HEK293 (cell line): ENCODE results near the gene NFKBIL1.

Source experiments
- CTCF ChIA-PET: fragments of 350-600 bp; formaldehyde crosslinking; extraction: SDS; loops from one replicate; lab custom pipeline; 2021; ENCODE audit warnings: antibody characterized with exemption; lab: Yijun Ruan, JAX
- POLR2A ChIA-PET: fragments of 300-600 bp; formaldehyde crosslinking; extraction: SDS; loops from one replicate; lab custom pipeline; 2020; ENCODE audit warnings: antibody characterized with exemption, inconsistent platforms; lab: Yijun Ruan, JAX
- H3K27ac ChIP-seq: fragments of 200-500 bp; sonication (Bioruptor generic); 2 replicates; pipeline ENCODE4 v1.5.1; 2014; ENCODE audit warnings: low read depth, low read length, control low read depth, inconsistent platforms; ENCODE audit errors: extremely low read depth
- H3K36me3 ChIP-seq, 2 experiments: fragments of 200-500 bp in 1 of 2; sonication (Bioruptor generic) in 1 of 2; 1 replicate in 1 of 2; 2 replicates in 1 of 2; pipeline ENCODE4 v1.5.1; 2014 to 2017; ENCODE audit warnings: inconsistent platforms in 2 of 2, low read length in 2 of 2; ENCODE audit not compliant: control insufficient read depth in 2 of 2, insufficient read depth in 1 of 2
- H3K4me1 ChIP-seq: fragments of 200-500 bp; sonication (Bioruptor generic); 2 replicates; pipeline ENCODE4 v1.5.1; 2014; ENCODE audit warnings: mild to moderate bottlenecking, low read length, inconsistent platforms; ENCODE audit not compliant: control insufficient read depth, insufficient read depth
- H3K4me3 ChIP-seq: 2 replicates; pipeline ENCODE4 v1.5.1; 2011; ENCODE audit warnings: low read depth, mild to moderate bottlenecking, control low read depth, low read length, moderate library complexity
- H3K9me3 ChIP-seq: fragments of 200-500 bp; sonication (Bioruptor generic); 2 replicates; pipeline ENCODE4 v1.5.1; 2014; ENCODE audit warnings: low read depth, low read length, inconsistent platforms; ENCODE audit not compliant: control insufficient read depth, insufficient read depth
- GLIS1 ChIP-seq: fragments of 450-650 bp; formaldehyde crosslinking; IDR thresholded peaks from 2 replicates; pipeline ENCODE4 v1.5.1; 2016; ENCODE audit warnings: missing biosample characterization, missing genetic modification characterization
- KLF17 ChIP-seq: fragments of 450-650 bp; formaldehyde crosslinking; IDR thresholded peaks from 2 replicates; pipeline ENCODE4 v1.5.1; 2016; ENCODE audit warnings: missing biosample characterization, missing genetic modification characterization
- KLF9 ChIP-seq: fragments of 450-650 bp; formaldehyde crosslinking; IDR thresholded peaks from 2 replicates; pipeline ENCODE4 v1.5.1; 2016; ENCODE audit warnings: missing biosample characterization, missing genetic modification characterization, low read depth
- SP2 ChIP-seq: fragments of 450-650 bp; formaldehyde crosslinking; IDR thresholded peaks from 2 replicates; pipeline ENCODE4 v1.5.1; 2016; ENCODE audit warnings: missing biosample characterization, missing genetic modification characterization
- YY2 ChIP-seq: fragments of 450-650 bp; formaldehyde crosslinking; IDR thresholded peaks from 2 replicates; pipeline ENCODE4 v1.5.1; 2016; ENCODE audit warnings: missing biosample characterization, missing genetic modification characterization
- ZBTB1 ChIP-seq: fragments of 450-650 bp; formaldehyde crosslinking; IDR thresholded peaks from 2 replicates; pipeline ENCODE4 v1.5.1; 2016; ENCODE audit warnings: missing biosample characterization, missing genetic modification characterization
- ZBTB49 ChIP-seq: fragments of 450-650 bp; formaldehyde crosslinking; IDR thresholded peaks from 2 replicates; pipeline ENCODE4 v1.5.1; 2016; ENCODE audit warnings: missing biosample characterization, missing genetic modification characterization, low read depth
- ZEB2 ChIP-seq: fragments of 450-650 bp; formaldehyde crosslinking; IDR thresholded peaks from 2 replicates; pipeline ENCODE4 v1.5.1; 2016; ENCODE audit warnings: missing biosample characterization, missing genetic modification characterization
- ZFHX2 ChIP-seq: fragments of 450-650 bp; formaldehyde crosslinking; conservative IDR thresholded peaks from 2 replicates; pipeline ENCODE4 v1.5.1; 2016; ENCODE audit warnings: missing biosample characterization, missing genetic modification characterization
- ZNF175 ChIP-seq: fragments of 450-650 bp; formaldehyde crosslinking; IDR thresholded peaks from 2 replicates; pipeline ENCODE4 v1.5.1; 2016; ENCODE audit warnings: missing biosample characterization, missing genetic modification characterization
- ZNF202 ChIP-seq: fragments of 450-650 bp; formaldehyde crosslinking; IDR thresholded peaks from 2 replicates; pipeline ENCODE4 v1.5.1; 2016; ENCODE audit warnings: missing biosample characterization, missing genetic modification characterization, borderline replicate concordance
- ZNF335 ChIP-seq: fragments of 450-650 bp; formaldehyde crosslinking; conservative IDR thresholded peaks from 2 replicates; pipeline ENCODE4 v1.5.1; 2016; ENCODE audit warnings: missing biosample characterization, missing genetic modification characterization
- ZNF398 ChIP-seq: fragments of 450-650 bp; formaldehyde crosslinking; IDR thresholded peaks from 2 replicates; pipeline ENCODE4 v1.5.1; 2017; ENCODE audit warnings: missing biosample characterization, missing genetic modification characterization
- ZNF513 ChIP-seq: fragments of 450-650 bp; IDR thresholded peaks from 2 replicates; pipeline ENCODE4 v1.5.1; 2018; ENCODE audit warnings: missing biosample characterization, missing genetic modification characterization
- ZNF549 ChIP-seq: fragments of 450-650 bp; IDR thresholded peaks from 2 replicates; pipeline ENCODE4 v1.5.1; 2018; ENCODE audit warnings: missing biosample characterization, missing genetic modification characterization, mild to moderate bottlenecking, inconsistent platforms, moderate library complexity
- ZNF561 ChIP-seq: fragments of 450-650 bp; IDR thresholded peaks from 2 replicates; pipeline ENCODE4 v1.5.1; 2018; ENCODE audit warnings: missing biosample characterization, missing genetic modification characterization, borderline replicate concordance
- ZNF621 ChIP-seq: fragments of 450-650 bp; formaldehyde crosslinking; IDR thresholded peaks from 2 replicates; pipeline ENCODE4 v1.5.1; 2017; ENCODE audit warnings: missing biosample characterization, missing genetic modification characterization
- ZNF660 ChIP-seq: fragments of 450-650 bp; IDR thresholded peaks from 2 replicates; pipeline ENCODE4 v1.5.1; 2018; ENCODE audit warnings: missing biosample characterization, mild to moderate bottlenecking, missing genetic modification characterization
- ZNF76 ChIP-seq: fragments of 450-650 bp; formaldehyde crosslinking; IDR thresholded peaks from 2 replicates; pipeline ENCODE4; 2016; ENCODE audit warnings: low read depth, missing biosample characterization, missing genetic modification characterization, borderline replicate concordance
- ZNF792 ChIP-seq: fragments of 450-650 bp; formaldehyde crosslinking; IDR thresholded peaks from 2 replicates; pipeline ENCODE4 v1.5.1; 2016; ENCODE audit warnings: missing biosample characterization, missing genetic modification characterization
- TF ChIP-seq, protein P1 (sequence below): fragments of 450-650 bp; formaldehyde crosslinking; IDR thresholded peaks from 2 replicates; pipeline ENCODE4 v1.5.1; 2016; ENCODE audit warnings: missing biosample characterization, missing genetic modification characterization

NFKBIL1 gene

DNA sequence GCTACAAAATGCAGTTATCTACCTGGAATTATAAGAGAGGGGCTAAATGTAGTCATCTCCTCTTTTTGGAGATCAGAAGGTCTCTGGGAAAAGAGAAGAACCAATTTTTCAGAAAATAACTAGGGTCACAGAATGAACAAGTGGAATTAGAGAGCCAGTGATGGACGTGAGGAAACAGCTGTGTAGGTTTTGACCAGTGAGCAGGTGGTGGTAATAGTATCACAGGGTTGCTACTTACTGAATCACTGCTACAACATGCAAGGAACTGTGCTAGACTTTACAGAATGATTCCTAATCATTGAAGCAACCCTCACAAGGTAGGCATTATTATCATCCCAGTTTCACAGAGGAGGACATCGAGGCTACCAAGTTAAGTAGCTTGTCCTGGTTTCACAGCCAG, 2.7 kb upstream of the NFKBIL1 start (continued):
- TF ChIP-seq ZNF335 (tag by site-specific recombination), result no peak

DNA sequence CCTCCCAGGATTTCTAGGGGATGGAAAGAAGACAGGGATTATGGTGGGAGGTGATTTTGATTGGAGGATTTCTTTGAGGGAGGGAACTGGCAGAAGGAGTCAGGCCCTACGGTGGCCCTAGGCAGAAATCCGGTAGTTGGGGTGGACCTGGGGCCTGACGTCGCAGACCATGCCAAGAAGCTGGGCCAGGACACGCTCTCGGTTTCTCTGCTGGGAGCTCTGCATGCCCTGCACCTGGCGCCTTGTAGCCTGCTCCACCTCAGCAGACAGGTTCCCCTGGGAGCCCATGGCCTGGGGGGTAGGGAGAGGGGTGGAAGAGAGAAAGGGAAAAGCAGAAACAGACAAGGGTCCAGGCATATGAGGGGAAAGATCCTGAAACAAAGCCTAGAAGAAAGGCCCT, 2.1 kb upstream of the NFKBIL1 start:
- POLR2A ChIA-PET, result interaction anchor here (0.6 to 3.1 kb wide), 2 partner anchors 129 to 282 kb away, joined by 4 to 20 read pairs; partner anchors contain the start of gene HSPA1B
- H3K4me1 ChIP-seq, result peaks cover 2% of the 10 kb centered on the region; the same call in 1 of the 2 replicates
- CTCF ChIA-PET, result interaction anchor here (1.5 to 13.9 kb wide), 4 partner anchors 37 to 78 kb away, joined by 3 to 431 read pairs (median 35); partner anchors contain the start of genes LST1, LTB and NCR3

DNA sequence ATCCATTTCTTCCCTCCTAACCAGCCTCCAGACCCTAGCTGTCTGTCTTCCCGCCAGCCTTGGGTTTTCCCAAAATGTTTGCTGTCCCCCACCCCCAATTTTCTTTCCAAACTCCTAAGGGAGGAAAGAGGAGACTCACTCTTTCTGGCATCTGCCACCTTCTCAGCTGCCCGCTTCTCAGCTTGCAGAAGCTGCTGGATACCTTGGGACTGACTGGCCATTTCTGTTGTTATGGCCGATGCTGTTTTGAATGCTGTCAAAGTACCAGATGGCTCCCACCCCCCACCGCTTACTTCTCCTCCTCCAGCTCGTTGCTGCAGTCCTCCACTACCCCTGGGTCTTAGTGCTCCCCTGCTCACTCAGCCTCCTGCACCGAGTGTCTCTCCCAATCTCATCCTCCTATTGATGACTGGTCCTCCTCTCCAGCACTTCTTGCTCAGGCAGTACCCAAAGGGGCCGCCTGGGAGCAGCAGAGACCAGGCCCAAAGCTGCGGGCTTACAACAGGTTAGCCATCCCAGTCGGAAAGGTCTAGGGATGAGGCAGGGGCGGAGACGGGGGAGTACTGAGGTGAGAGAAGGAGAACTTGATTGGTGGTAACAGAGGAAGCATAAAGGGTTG, 960 bp upstream of the NFKBIL1 start, which contains the start of gene ATP6V1G2:
ATP6V1G2 (minus strand) TSS at position 270 of the 619 bp plus-strand sequence; CDS start at position 221, 49 bp downstream.
- Histone ChIP-seq H3K36me3 (peaks cover 18 to 34% of the 10 kb centered on the region in 2 experiments; a peak in 2 of 3 replicates), H3K4me3 (peak within 1 kb of the TSS; percentile 47), H3K9me3 (no peaks in the 10 kb centered on the region), H3K27ac (peak within 1 kb of the TSS; percentile 50), H3K4me1 (peaks cover 2% of the 10 kb centered on the region; the same call in 1 of the 2 replicates)
- POLR2A ChIA-PET, result interaction anchor here (0.6 to 3.1 kb wide), 24 partner anchors 9 to 316 kb away, joined by 3 to 20 read pairs (median 4); partner anchors contain the start of genes ABHD16A, BAG6, C6orf47 and GPANK1
- CTCF ChIA-PET, result interaction anchor here (0.5 to 13.9 kb wide), 34 partner anchors 10 to 696 kb away, joined by 3 to 431 read pairs (median 4); partner anchors contain the start of genes APOM, BAG6, HSPA1B and LST1
- TF ChIP-seq ZNF76 (peak; percentile 8; the same call in 1 of the 2 replicates), ZFHX2 (tag by site-specific recombination) (0 out of 2 replicates have a peak, but pooled peaks have one; percentile 54), ZBTB1 (tag by site-specific recombination) (no peak), ZNF175 (no peak), ZNF398 (tag by site-specific recombination) (peak; percentile 54), ZNF513 (tag by site-specific recombination) (no peak), ZNF621 (tag by site-specific recombination) (no peak), YY2 (tag by site-specific recombination) (peak; percentile 79), KLF9 (tag by site-specific recombination) (0 out of 2 replicates have a peak, but pooled peaks have one; percentile 12), ZNF660 (tag by site-specific recombination) (peak; percentile 96), KLF17 (tag by site-specific recombination) (peak; percentile 59), ZNF792 (tag by site-specific recombination) (no peak), ZNF202 (tag by site-specific recombination) (no peak), ZEB2 (peak; percentile 85; the same call in 1 of the 2 replicates), GLIS1 (tag by site-specific recombination) (peak; percentile 86), ZNF335 (tag by site-specific recombination) (peak; percentile 59), ZNF561 (tag by site-specific recombination) (0 out of 2 replicates have a peak, but pooled peaks have one; percentile 39)
- TF ChIP-seq, protein P1, sequence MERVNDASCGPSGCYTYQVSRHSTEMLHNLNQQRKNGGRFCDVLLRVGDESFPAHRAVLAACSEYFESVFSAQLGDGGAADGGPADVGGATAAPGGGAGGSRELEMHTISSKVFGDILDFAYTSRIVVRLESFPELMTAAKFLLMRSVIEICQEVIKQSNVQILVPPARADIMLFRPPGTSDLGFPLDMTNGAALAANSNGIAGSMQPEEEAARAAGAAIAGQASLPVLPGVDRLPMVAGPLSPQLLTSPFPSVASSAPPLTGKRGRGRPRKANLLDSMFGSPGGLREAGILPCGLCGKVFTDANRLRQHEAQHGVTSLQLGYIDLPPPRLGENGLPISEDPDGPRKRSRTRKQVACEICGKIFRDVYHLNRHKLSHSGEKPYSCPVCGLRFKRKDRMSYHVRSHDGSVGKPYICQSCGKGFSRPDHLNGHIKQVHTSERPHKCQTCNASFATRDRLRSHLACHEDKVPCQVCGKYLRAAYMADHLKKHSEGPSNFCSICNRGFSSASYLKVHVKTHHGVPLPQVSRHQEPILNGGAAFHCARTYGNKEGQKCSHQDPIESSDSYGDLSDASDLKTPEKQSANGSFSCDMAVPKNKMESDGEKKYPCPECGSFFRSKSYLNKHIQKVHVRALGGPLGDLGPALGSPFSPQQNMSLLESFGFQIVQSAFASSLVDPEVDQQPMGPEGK (tag by site-specific recombination), result 0 out of 2 replicates have a peak, but pooled peaks have one; percentile 30

More for the DNA sequence above, 2.1 kb upstream of the NFKBIL1 start:
- no peak overlapping the region for H3K4me3 ChIP-seq
- H3K9me3 ChIP-seq, result no peaks in the 10 kb centered on the region
- TF ChIP-seq SP2 (tag by site-specific recombination) (peak; percentile 43), ZBTB49 (tag by site-specific recombination) (no peak), ZNF549 (tag by site-specific recombination) (no peak)
- H3K27ac ChIP-seq, result no peak overlapping the region
- H3K36me3 ChIP-seq, result peaks cover 16 to 32% of the 10 kb centered on the region in 2 experiments; a peak in 2 of 3 replicates
